IMR-90 (cell line): ENCODE measurements around the gene DNAJC11. TPM values are rescaled to one million over a fixed set of nuclear protein-coding genes. Genes with fewer than 3 reads are reported as not detected.

Experiments
- ATAC-seq: fragments of 200-7000 bp; cut with Tn5 transposase; 2 replicates; pipeline ENCODE4 v1.9.1; 2020; ENCODE audit warnings: low read depth, mild to moderate bottlenecking, moderate library complexity
- Bru-seq: library from RNA; stranded (reverse); fragments of 400-500 nt; gene quantifications from one replicate; lab custom pipeline; 2021; lab: Mats Ljungman, UMichigan
- BruChase-seq, 2 experiments: library from RNA; stranded (reverse); fragments of 400-500 nt; gene quantifications; one replicate each; lab custom pipeline; 2021; lab: Mats Ljungman, UMichigan
- BruUV-seq: library from RNA; stranded (reverse); fragments of 400-500 nt; replicated peaks from 2 replicates; lab custom pipeline; 2021; lab: Mats Ljungman, UMichigan
- CTCF ChIA-PET: fragments of 300-600 bp; formaldehyde crosslinking; extraction: SDS; loops from one replicate; lab custom pipeline; 2021; ENCODE audit warnings: antibody characterized with exemption; lab: Yijun Ruan, JAX
- POLR2A ChIA-PET: fragments of 300-600 bp; sonication (Branson Sonifier 250); formaldehyde crosslinking; loops from one replicate; lab custom pipeline; 2022; ENCODE audit warnings: antibody characterized with exemption; ENCODE audit not compliant: unreplicated experiment; lab: Charles Lee
- DNase-seq: peaks from one replicate; pipeline ENCODE4 v3.0.0; 2013
- H2AFZ ChIP-seq: replicated peaks from 2 replicates; pipeline ENCODE3; 2013; ENCODE audit warnings: low read length, mild to moderate bottlenecking; ENCODE audit not compliant: poor library complexity
- H2AK5ac ChIP-seq: 2 replicates; pipeline ENCODE4 v1.6.1; 2013; ENCODE audit warnings: low read depth, low read length, inconsistent platforms
- H2AK9ac ChIP-seq: replicated peaks from 2 replicates; pipeline ENCODE3; 2013; ENCODE audit warnings: mild to moderate bottlenecking, low read depth, low read length, moderate library complexity; ENCODE audit not compliant: poor library complexity
- H2BK120ac ChIP-seq: 2 replicates; pipeline ENCODE4 v1.6.1; 2013; ENCODE audit warnings: low read depth, low read length, inconsistent platforms
- H2BK15ac ChIP-seq: 3 replicates; pipeline ENCODE4 v1.6.1; 2013; ENCODE audit warnings: low read depth, low read length, inconsistent platforms
- H2BK20ac ChIP-seq: 2 replicates; pipeline ENCODE4 v1.6.1; 2013; ENCODE audit warnings: low read depth, mild to moderate bottlenecking, inconsistent platforms, low read length, moderate library complexity
- H2BK5ac ChIP-seq: 2 replicates; pipeline ENCODE4 v1.6.1; 2013; ENCODE audit warnings: mild to moderate bottlenecking, low read depth, low read length, inconsistent platforms; ENCODE audit not compliant: poor library complexity, severe bottlenecking
- H3K14ac ChIP-seq: replicated peaks from 2 replicates; pipeline ENCODE4 v1.6.1; 2013; ENCODE audit warnings: low read depth, low read length, inconsistent platforms
- H3K18ac ChIP-seq: 2 replicates; pipeline ENCODE4 v1.6.1; 2013; ENCODE audit warnings: low read depth, low read length, control low read depth
- H3K23ac ChIP-seq: 2 replicates; pipeline ENCODE4 v1.6.1; 2013; ENCODE audit warnings: low read depth, low read length, inconsistent platforms
- H3K27ac ChIP-seq: 2 replicates; pipeline ENCODE4 v1.5.1; 2013; ENCODE audit warnings: mild to moderate bottlenecking, control low read depth, low read length; ENCODE audit not compliant: insufficient read depth
- H3K27me3 ChIP-seq: 2 replicates; pipeline ENCODE4 v1.6.1; 2013; ENCODE audit warnings: low read length; ENCODE audit not compliant: control insufficient read depth, insufficient read depth
- H3K36me3 ChIP-seq: 2 replicates; pipeline ENCODE4 v1.6.1; 2013; ENCODE audit warnings: low read length, mixed read lengths; ENCODE audit not compliant: control insufficient read depth, insufficient read depth
- H3K4ac ChIP-seq: 2 replicates; pipeline ENCODE4 v1.6.1; 2013; ENCODE audit warnings: low read depth, low read length, inconsistent platforms
- H3K4me1 ChIP-seq: 2 replicates; pipeline ENCODE4 v1.6.1; 2013; ENCODE audit warnings: low read length, mixed read lengths; ENCODE audit not compliant: control insufficient read depth, insufficient read depth
- H3K4me2 ChIP-seq: 2 replicates; pipeline ENCODE4 v1.6.1; 2013; ENCODE audit warnings: low read depth, mild to moderate bottlenecking, control low read depth, low read length, moderate library complexity
- H3K4me3 ChIP-seq: 2 replicates; pipeline ENCODE4 v1.5.1; 2013; ENCODE audit warnings: low read depth, mild to moderate bottlenecking, control low read depth, low read length, moderate library complexity; ENCODE audit not compliant: insufficient read depth
- H3K56ac ChIP-seq: 2 replicates; pipeline ENCODE4 v1.6.1; 2013; ENCODE audit warnings: low read length, inconsistent platforms; ENCODE audit not compliant: insufficient read depth; ENCODE audit errors: extremely low read depth
- H3K79me1 ChIP-seq, 2 experiments: 2 replicates each; pipeline ENCODE4 v1.6.1; 2013; ENCODE audit warnings: low read length in 2 of 2, inconsistent platforms in 1 of 2, low read depth in 1 of 2
- H3K9ac ChIP-seq: 2 replicates; pipeline ENCODE4 v1.6.1; 2013; ENCODE audit warnings: low read depth, low read length, control low read depth
- H3K9me1 ChIP-seq: 2 replicates; pipeline ENCODE4 v1.6.1; 2013; ENCODE audit warnings: low read length, inconsistent platforms; ENCODE audit not compliant: insufficient read depth
- H3K9me3 ChIP-seq: 2 replicates; pipeline ENCODE4 v1.6.1; 2013; ENCODE audit warnings: low read length; ENCODE audit not compliant: control insufficient read depth, insufficient read depth
- H4K20me1 ChIP-seq: 2 replicates; pipeline ENCODE4 v1.6.1; 2013; ENCODE audit warnings: low read length, inconsistent platforms; ENCODE audit not compliant: insufficient read depth
- H4K5ac ChIP-seq: 2 replicates; pipeline ENCODE4 v1.6.1; 2013; ENCODE audit warnings: mild to moderate bottlenecking, low read depth, low read length, control low read depth
- H4K8ac ChIP-seq, 2 experiments: 2 replicates each; pipeline ENCODE4 v1.6.1; 2013; ENCODE audit warnings: low read depth in 2 of 2, low read length in 2 of 2, control low read depth in 1 of 2, inconsistent platforms in 1 of 2
- H4K91ac ChIP-seq: 2 replicates; pipeline ENCODE4 v1.6.1; 2013; ENCODE audit warnings: low read depth, low read length, inconsistent platforms; ENCODE audit not compliant: insufficient read depth
- BHLHE40 ChIP-seq: fragments of 150-350 bp; IDR thresholded peaks from 2 replicates; pipeline ENCODE4 v1.6.1; 2016; ENCODE audit warnings: mild to moderate bottlenecking, low read depth, low read length
- CEBPB ChIP-seq: IDR thresholded peaks from 2 replicates; pipeline ENCODE4 v1.6.1; 2012; ENCODE audit warnings: low read depth, low read length, improper control_type of control experiment
- CHD1 ChIP-seq: IDR thresholded peaks from 2 replicates; pipeline ENCODE4 v1.6.1; 2012; ENCODE audit warnings: low read depth, low read length, improper control_type of control experiment
- CTCF ChIP-seq: conservative IDR thresholded peaks from 2 replicates; pipeline ENCODE4 v1.5.1; 2012; ENCODE audit warnings: mild to moderate bottlenecking, low read depth, low read length, improper control_type of control experiment
- FOS ChIP-seq: fragments of 150-350 bp; IDR thresholded peaks from 2 replicates; pipeline ENCODE4 v1.6.1; 2016; ENCODE audit warnings: low read depth, low read length
- MAFK ChIP-seq: IDR thresholded peaks from 2 replicates; pipeline ENCODE4 v1.6.1; 2012; ENCODE audit warnings: low read depth, low read length, improper control_type of control experiment
- NFE2L2 ChIP-seq: fragments of 150-350 bp; IDR thresholded peaks from 2 replicates; pipeline ENCODE4 v1.6.1; 2016; ENCODE audit warnings: low read depth, mild to moderate bottlenecking, low read length
- POLR2A ChIP-seq: IDR thresholded peaks from 2 replicates; pipeline ENCODE4 v1.6.1; 2012; ENCODE audit warnings: mild to moderate bottlenecking, low read depth, low read length
- RAD21 ChIP-seq: IDR thresholded peaks from 2 replicates; pipeline ENCODE4 v1.6.1; 2012; ENCODE audit warnings: low read length, improper control_type of control experiment
- RFX5 ChIP-seq: IDR thresholded peaks from 2 replicates; pipeline ENCODE4 v1.8.0; 2012; ENCODE audit warnings: low read depth, mild to moderate bottlenecking, low read length, moderate library complexity
- SMC3 ChIP-seq: fragments of 150-350 bp; IDR thresholded peaks from 2 replicates; pipeline ENCODE4 v1.6.1; 2016; ENCODE audit warnings: low read depth, mild to moderate bottlenecking, antibody characterized with exemption, low read length, moderate library complexity
- WGBS, 2 experiments: methylation state at CpG; one replicate each; pipeline versions ENCODE4 v1.1.5 to v1.1.7; 2013; ENCODE audit warnings: missing lambda C conversion rate in 2 of 2; ENCODE audit not compliant: insufficient read length in 1 of 2; ENCODE audit errors: extremely low coverage in 2 of 2; 5-methylcytosine and 5-hydroxymethylcytosine counted together
- dilution Hi-C: fragments of 300-500 bp; cut with HindIII; formaldehyde crosslinking; loops from one replicate; pipeline ENCODE4 v1.14.3; 2018; ENCODE audit warnings: low sequenced_read_pairs; ENCODE audit not compliant: unreplicated experiment
- in situ Hi-C: fragments of 300-500 bp; cut with MboI; formaldehyde crosslinking; loops from 3 replicates; pipeline ENCODE4 v1.14.3; 2019; ENCODE audit warnings: low sequenced_read_pairs, inconsistent platforms, mixed read lengths
- intact Hi-C: fragments of 100-400 bp; cut with micrococcal nuclease; formaldehyde crosslinking; loops from 2 replicates; pipeline ENCODE4 v1.10.0; 2022
- long read RNA-seq: library from polyadenylated mRNA; unstranded; transcript quantifications from one replicate; pipeline ENCODE4 v2.0.0, GENCODE V29; 2021; ENCODE audit not compliant: unreplicated experiment
- polyA plus RNA-seq, 3 experiments: library from polyadenylated mRNA; depleted of rRNA; stranded (reverse); fragments of >200 nt; gene quantifications; 2 replicates each; pipeline ENCODE4 v1.2.3, GENCODE V29; 2012; ENCODE audit warnings: low replicate concordance in 1 of 3
- total RNA-seq: library from RNA; depleted of rRNA; stranded (reverse); fragments of >200 nt; gene quantifications from 2 replicates; pipeline ENCODE4 v1.2.3, GENCODE V29; 2012; rRNA removed
- TF ChIP-seq, protein P1 (sequence below): fragments of 150-350 bp; IDR thresholded peaks from 2 replicates; pipeline ENCODE4 v1.6.1; 2016; ENCODE audit warnings: low read depth, mild to moderate bottlenecking, low read length, moderate library complexity, borderline replicate concordance

Gene DNAJC11
- total RNA-seq (38.7 and 41.7 TPM in 2 replicates), polyA plus RNA-seq (2012; rRNA removed) (47.8 and 48.5 TPM in 2 replicates), Bru-seq, nascent RNA (percentile 85 among the genes with signal in this experiment), BruChase-seq, experiment 1, labeled RNA remaining after a 6-hour chase (percentile 90 among the genes with signal in this experiment), BruChase-seq, experiment 2, labeled RNA remaining after a 2-hour chase (percentile 80 among the genes with signal in this experiment)
- 26.3 and 27.7 TPM in 2 replicates for polyA plus RNA-seq (2012; cell fraction: cytosol; rRNA removed)
- polyA plus RNA-seq (2012; cell fraction: nucleus; rRNA removed; ENCODE audit: low replicate concordance), result 81.9 and 90.2 TPM in 2 replicates
- long read RNA-seq, transcript DNAJC11-202 (16 exons, 3,311 nt), result major isoform, 134 of 173 reads
- long read RNA-seq, partial matches to known transcripts, result 8 of 173 reads
- long read RNA-seq, other reads (novel, unspliced or antisense), result 27 of 173 reads

GRCh38 chr1:6701437-6702153 lies at the start of gene DNAJC11:
Gene DNAJC11 (minus strand): TSS chr1:6701816. CDS start chr1:6701800, 16 bp downstream.
- Histone ChIP-seq H3K23ac (peak within 1 kb of the TSS; percentile 62; the same call in 1 of the 2 replicates), H3K79me1 (peaks cover 12 to 31% of the 10 kb centered on the region in 2 experiments; a peak in 3 of 4 replicates), H2AFZ (peak within 1 kb of the TSS; percentile 89), H3K27ac (peak within 1 kb of the TSS; percentile 76), H4K20me1 (no peaks in the 10 kb centered on the region), H4K91ac (peak within 1 kb of the TSS; percentile 82; the same call in 1 of the 2 replicates), H3K9me3 (no peaks in the 10 kb centered on the region), H3K4me2 (peak within 1 kb of the TSS; percentile 77), H2BK5ac (peak within 1 kb of the TSS; percentile 67), H3K4me1 (peaks cover 5% of the 10 kb centered on the region; the same call in 1 of the 2 replicates), H3K27me3 (0 out of 2 replicates have a peak, but pooled peaks cover 1% of the 10 kb centered on the region), H2AK5ac (peak within 1 kb of the TSS; percentile 93), H3K9me1 (peaks cover 2% of the 10 kb centered on the region; the same call in 1 of the 2 replicates), H2BK120ac (peak within 1 kb of the TSS; percentile 66; the same call in 1 of the 2 replicates), H3K9ac (peak within 1 kb of the TSS; percentile 90), H4K5ac (peak within 1 kb of the TSS; percentile 57), H2BK15ac (no peak within 1 kb of the TSS; the same call in 2 of the 3 replicates), H3K18ac (no peak within 1 kb of the TSS), H3K4ac (peak within 1 kb of the TSS; percentile 80), H3K4me3 (peak within 1 kb of the TSS; percentile 77), H3K36me3 (no peaks in the 10 kb centered on the region), H3K56ac (peak within 1 kb of the TSS; percentile 38; the same call in 1 of the 2 replicates), H3K14ac (peak within 1 kb of the TSS; percentile 49), H2AK9ac (peak within 1 kb of the TSS; percentile 97), H2BK20ac (peak within 1 kb of the TSS; percentile 67; the same call in 1 of the 2 replicates), H4K8ac (peak within 1 kb of the TSS; percentile 96)
- WGBS, 2 experiments, result 0% methylated on average over 45 of the region's 80 CpGs; no CpG with 5 or more reads in 1 of the 2 experiments
- BruUV-seq, result no TSS peak
- dilution Hi-C loops, result no loop called here
- ChIA-PET POLR2A (no interaction called here), CTCF (interaction anchor here (0.6 to 1.1 kb wide), 5 partner anchors 11 to 188 kb away, joined by 3 to 7 read pairs (median 3); no protein-coding TSS in a partner anchor)
- in situ Hi-C loops, result loop anchor here (25.0 kb wide), 1 partner anchor 511 kb away; no protein-coding TSS in a partner anchor
- intact Hi-C loops, result loop anchor here (10.0 kb wide), 1 partner anchor 943 kb away; no protein-coding TSS in a partner anchor
- peak; percentile 87 for DNase-seq
- peak; percentile 99 for ATAC-seq
- TF ChIP-seq SMC3 (peak; percentile 40), CHD1 (0 out of 2 replicates have a peak, but pooled peaks have one; percentile 73), BHLHE40 (no peak), MAFK (no peak), CEBPB (no peak), RAD21 (no peak; the same call in 1 of the 2 replicates), POLR2A (peak; percentile 82), CTCF (peak; percentile 99; the same call in 1 of the 2 replicates), FOS (no peak), NFE2L2 (peak; percentile 4; the same call in 1 of the 2 replicates), RFX5 (no peak)
- TF ChIP-seq, protein P1, sequence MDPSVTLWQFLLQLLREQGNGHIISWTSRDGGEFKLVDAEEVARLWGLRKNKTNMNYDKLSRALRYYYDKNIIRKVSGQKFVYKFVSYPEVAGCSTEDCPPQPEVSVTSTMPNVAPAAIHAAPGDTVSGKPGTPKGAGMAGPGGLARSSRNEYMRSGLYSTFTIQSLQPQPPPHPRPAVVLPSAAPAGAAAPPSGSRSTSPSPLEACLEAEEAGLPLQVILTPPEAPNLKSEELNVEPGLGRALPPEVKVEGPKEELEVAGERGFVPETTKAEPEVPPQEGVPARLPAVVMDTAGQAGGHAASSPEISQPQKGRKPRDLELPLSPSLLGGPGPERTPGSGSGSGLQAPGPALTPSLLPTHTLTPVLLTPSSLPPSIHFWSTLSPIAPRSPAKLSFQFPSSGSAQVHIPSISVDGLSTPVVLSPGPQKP, result no peak
